HCT116 (cell line): ENCODE measurements around the gene UGT1A9. TPM values are rescaled to one million over a fixed set of nuclear protein-coding genes. Genes with fewer than 3 reads are reported as not detected.

ENCODE experiments used
- ATAC-seq: fragments of 200-7000 bp; cut with Tn5 transposase; 2 replicates; pipeline ENCODE4 v1.9.1; 2020; ENCODE audit warnings: mild to moderate bottlenecking, moderate library complexity
- BruUV-seq: library from RNA; stranded (reverse); fragments of 400-500 nt; replicated peaks from 2 replicates; lab custom pipeline; 2021; lab: Mats Ljungman, UMichigan
- CTCF ChIA-PET: fragments of 300-600 bp; sonication (Branson Sonifier 250); formaldehyde crosslinking; loops from one replicate; lab custom pipeline; 2021; ENCODE audit warnings: antibody characterized with exemption; lab: Charles Lee
- POLR2A ChIA-PET: fragments of 300-600, 350-600 bp; sonication (Branson Sonifier 250); formaldehyde crosslinking; loops from one replicate; lab custom pipeline; 2021; ENCODE audit warnings: antibody characterized with exemption; lab: Charles Lee
- RAD21 ChIA-PET, 2 experiments: fragments of 300-600 bp; sonication (Branson Sonifier 250); formaldehyde crosslinking; loops; one replicate each; lab custom pipeline; 2023; ENCODE audit warnings: low total read pairs in 2 of 2; ENCODE audit not compliant: uncharacterized antibody in 2 of 2, unreplicated experiment in 2 of 2, low non-redundant PET in 1 of 2; lab: Charles Lee
- DNase-seq: peaks from one replicate; pipeline ENCODE4 v3.0.0-alpha.2; 2010; ENCODE audit warnings: low read depth, low spot score
- H2AFZ ChIP-seq: fragments of 200-600 bp; shearing (Covaris generic), sonication (generic); 2 replicates; pipeline ENCODE4 v1.6.1; 2017; ENCODE audit warnings: low read depth, mixed run types, mixed read lengths, antibody characterized with exemption, low read length; ENCODE audit not compliant: poor library complexity, severe bottlenecking
- H3K27ac ChIP-seq: 2 replicates; pipeline ENCODE4 v1.5.1; 2012; ENCODE audit warnings: low read depth, low read length
- H3K27me3 ChIP-seq: fragments of 200-600 bp; sonication (generic); 2 replicates; pipeline ENCODE4 v1.6.1; 2016; ENCODE audit warnings: mixed run types, low read length, mixed read lengths; ENCODE audit not compliant: insufficient read depth
- H3K36me3 ChIP-seq, 2 experiments: fragments of 200-500 bp in 1 of 2; fragments of 200-600 bp in 1 of 2; sonication (Bioruptor generic) in 1 of 2; sonication (generic) in 1 of 2; 2 replicates each; pipeline versions ENCODE4 v1.5.1 to v1.6.1; 2014 to 2016; ENCODE audit warnings: low read length in 2 of 2, inconsistent platforms in 1 of 2, mixed read lengths in 1 of 2, mixed run types in 1 of 2; ENCODE audit not compliant: insufficient read depth in 2 of 2, control insufficient read depth in 1 of 2
- H3K4me1 ChIP-seq, 2 experiments: fragments of 200-600 bp in 1 of 2; sonication (generic) in 1 of 2; 2 replicates each; pipeline versions ENCODE4 v1.5.1 to v1.6.1; 2012 to 2017; ENCODE audit warnings: low read length in 2 of 2, inconsistent platforms in 1 of 2, mild to moderate bottlenecking in 1 of 2, mixed read lengths in 1 of 2, mixed run types in 1 of 2, moderate library complexity in 1 of 2; ENCODE audit not compliant: insufficient read depth in 2 of 2, control insufficient read depth in 1 of 2
- H3K4me2 ChIP-seq: fragments of 200-600 bp; sonication (generic); 2 replicates; pipeline ENCODE4 v1.6.1; 2017; ENCODE audit warnings: mixed run types, low read length, mixed read lengths
- H3K4me3 ChIP-seq, 2 experiments: fragments of 200-600 bp in 1 of 2; sonication (generic) in 1 of 2; replicated peaks in 1 of 2; 2 replicates each; pipeline ENCODE4 v1.5.1; 2011 to 2016; ENCODE audit warnings: low read length in 2 of 2, control low read depth in 1 of 2, low read depth in 1 of 2, mild to moderate bottlenecking in 1 of 2, mixed read lengths in 1 of 2, mixed run types in 1 of 2
- H3K79me2 ChIP-seq: fragments of 200-600 bp; sonication (generic); 2 replicates; pipeline ENCODE4 v1.6.1; 2017; ENCODE audit warnings: mild to moderate bottlenecking, mixed run types, low read length, moderate library complexity, mixed read lengths; ENCODE audit not compliant: insufficient read depth
- H3K9ac ChIP-seq: fragments of 200-600 bp; sonication (generic); 2 replicates; pipeline ENCODE4 v1.6.1; 2016; ENCODE audit warnings: low read length, mixed read lengths
- H3K9me2 ChIP-seq: fragments of 200-600 bp; sonication (generic), shearing (Covaris generic); 2 replicates; pipeline ENCODE4 v1.6.1; 2017; ENCODE audit warnings: mixed run types, mild to moderate bottlenecking, moderate library complexity; ENCODE audit not compliant: insufficient read depth
- H3K9me3 ChIP-seq, 2 experiments: fragments of 200-500 bp in 1 of 2; fragments of 200-600 bp in 1 of 2; sonication (Bioruptor generic) in 1 of 2; sonication (generic) in 1 of 2; 2 replicates each; pipeline ENCODE4 v1.6.1; 2014 to 2017; ENCODE audit warnings: low read length in 2 of 2, mixed read lengths in 2 of 2, inconsistent platforms in 1 of 2, low read depth in 1 of 2, mild to moderate bottlenecking in 1 of 2, mixed run types in 1 of 2, moderate library complexity in 1 of 2; ENCODE audit not compliant: control insufficient read depth in 1 of 2, insufficient read depth in 1 of 2
- H4K20me1 ChIP-seq: fragments of 200-600 bp; sonication (generic), shearing (Covaris generic); 2 replicates; pipeline ENCODE4 v1.6.1; 2017; ENCODE audit warnings: mixed run types, mild to moderate bottlenecking, moderate library complexity; ENCODE audit not compliant: insufficient read depth
- CEBPB ChIP-seq: IDR thresholded peaks from 2 replicates; pipeline ENCODE4 v1.6.1; 2012; ENCODE audit warnings: low read depth
- EGR1 ChIP-seq: IDR thresholded peaks from 2 replicates; pipeline ENCODE4 v1.6.1; 2012; ENCODE audit warnings: low read depth
- ELF1 ChIP-seq: IDR thresholded peaks from 2 replicates; pipeline ENCODE4 v1.6.1; 2012; ENCODE audit warnings: low read depth, borderline replicate concordance
- EZH2 ChIP-seq: fragments of 200-600 bp; sonication (generic); IDR thresholded peaks from 2 replicates; pipeline ENCODE4 v1.6.1; 2017; ENCODE audit warnings: antibody characterized with exemption, mixed run types
- EZH2phosphoT487 ChIP-seq: fragments of 200-600 bp; IDR thresholded peaks from 2 replicates; pipeline ENCODE4 v1.6.1; 2018; ENCODE audit warnings: antibody characterized with exemption, borderline replicate concordance
- FOSL1 ChIP-seq: IDR thresholded peaks from 2 replicates; pipeline ENCODE4 v1.6.1; 2012; ENCODE audit warnings: low read depth
- MAX ChIP-seq: IDR thresholded peaks from 2 replicates; pipeline ENCODE4 v1.6.1; 2012
- REST ChIP-seq: IDR thresholded peaks from 2 replicates; pipeline ENCODE4 v1.6.1; 2012; ENCODE audit warnings: low read depth
- SIN3A ChIP-seq: IDR thresholded peaks from 2 replicates; pipeline ENCODE4 v1.6.1; 2012; ENCODE audit warnings: low read depth
- SP1 ChIP-seq: IDR thresholded peaks from 2 replicates; pipeline ENCODE4 v1.6.1; 2012; ENCODE audit warnings: low read depth
- SRF ChIP-seq: IDR thresholded peaks from 2 replicates; pipeline ENCODE4 v1.6.1; 2012; ENCODE audit warnings: low read depth
- TCF7L2 ChIP-seq: IDR thresholded peaks from 2 replicates; pipeline ENCODE4 v1.7.0; 2011; ENCODE audit warnings: borderline replicate concordance, inconsistent platforms; ENCODE audit not compliant: insufficient read depth, insufficient read length; ENCODE audit errors: extremely low read depth
- YY1 ChIP-seq: IDR thresholded peaks from 2 replicates; pipeline ENCODE4 v1.6.1; 2011; ENCODE audit warnings: low read length, low read depth, moderate library complexity, mild to moderate bottlenecking; ENCODE audit not compliant: insufficient replicate concordance; ENCODE audit errors: extremely low read depth
- ZBTB33 ChIP-seq: IDR thresholded peaks from 2 replicates; pipeline ENCODE4 v1.6.1; 2011; ENCODE audit warnings: mild to moderate bottlenecking, low read length, moderate library complexity; ENCODE audit not compliant: insufficient replicate concordance; ENCODE audit errors: extremely low read depth
- ZFX ChIP-seq: fragments of 450-650 bp; IDR thresholded peaks from 2 replicates; pipeline ENCODE4 v1.6.1; 2017
- ZNF274 ChIP-seq: fragments of 200-500 bp; sonication (Bioruptor generic); IDR thresholded peaks from 2 replicates; pipeline ENCODE4 v1.6.1; 2014; ENCODE audit warnings: mild to moderate bottlenecking, low read depth, low read length, inconsistent platforms
- intact Hi-C: fragments of 100-400 bp; cut with micrococcal nuclease; formaldehyde crosslinking; loops from 2 replicates; pipeline ENCODE4 v1.10.0; 2022
- total RNA-seq: library from RNA; stranded (reverse); gene quantifications from one replicate; pipeline ENCODE4 v1.2.1, GENCODE V29; 2021; ENCODE audit not compliant: unreplicated experiment

UGT1A9 gene
- total RNA-seq, 1 experiment from 2014 or later: not detected

- no peaks in the 10 kb centered on the region for H3K9me3 ChIP-seq
Measured at GRCh38 chr2:233756429-233757081, 84.9 kb downstream of the UGT1A9 start.

More at GRCh38 chr2:233756429-233757081, 84.9 kb downstream of the UGT1A9 start:
- no peaks in the 10 kb centered on the region for H3K4me1 ChIP-seq
- no peaks in the 10 kb centered on the region for H3K36me3 ChIP-seq
- ChIA-PET RAD21 (no interaction called here), CTCF (no interaction called here), POLR2A (no interaction called here)
- BruUV-seq: no TSS peak
- no peaks in the 10 kb centered on the region for H3K27me3 ChIP-seq
- no peaks in the 10 kb centered on the region for H4K20me1 ChIP-seq
- no peak for DNase-seq
- no peak overlapping the region for H3K27ac ChIP-seq
- intact Hi-C loops: no loop called here
- H3K9me2 ChIP-seq: no peaks in the 10 kb centered on the region
- H3K9ac ChIP-seq: no peak overlapping the region
- no peak overlapping the region for H2AFZ ChIP-seq
- ATAC-seq: no peak
- no peak overlapping the region for H3K4me3 ChIP-seq
- no peaks in the 10 kb centered on the region for H3K79me2 ChIP-seq
- TF ChIP-seq SIN3A: no peak
- no peak for TF ChIP-seq ZNF274
- TF ChIP-seq ZBTB33: no peak
- no peak for TF ChIP-seq ELF1
- no peak for TF ChIP-seq EZH2phosphoT487
- TF ChIP-seq SRF: no peak
- TF ChIP-seq CEBPB: no peak
- TF ChIP-seq REST: no peak
- TF ChIP-seq MAX: no peak
- TF ChIP-seq YY1: no peak
- TF ChIP-seq SP1: no peak
- no peak for TF ChIP-seq EZH2
- TF ChIP-seq FOSL1: no peak
- TF ChIP-seq EGR1: no peak
- no peak for TF ChIP-seq ZFX
- no peak for TF ChIP-seq TCF7L2
- no peak overlapping the region for H3K4me2 ChIP-seq
